GM18520 (cell line): ENCODE measurements around the gene SLC34A2.

Experiments used
- ATAC-seq: cut with Tn5 transposase; IDR thresholded peaks from one replicate; pipeline ENCODE4 v1.9.1; 2021; ENCODE audit not compliant: unreplicated experiment

The SLC34A2 gene

GRCh38 chr4:25723409-25723808 lies 67.8 kb downstream of the SLC34A2 start:
- ATAC-seq = no peak

GRCh38 chr4:25725870-25726269 lies 70.2 kb downstream of the SLC34A2 start:
- ATAC-seq = no peak

- ATAC-seq = peak; percentile 48
Observed at GRCh38 chr4:25727711-25728493, 72.3 kb downstream of the SLC34A2 start.
